Activated CD4-positive, alpha-beta T cell treated with anti-CD3 and anti-CD28 coated beads, Interleukin-2, amount 50 U/mL, for 1 hour (primary cell): Measurements from ENCODE around the gene SAT1.

Experiments
- DNase-seq: peaks from one replicate; pipeline ENCODE4 v3.0.0-alpha.2; 2020

Gene SAT1

GRCh38 chrX:23779025-23779424 lies 3.9 kb upstream of the SAT1 start:
- DNase-seq = no peak

GRCh38 chrX:23782455-23782854 lies 518 bp upstream of the SAT1 start:
- DNase-seq = no peak

GRCh38 chrX:23783589-23784469 lies 856 bp downstream of the SAT1 start:
- DNase-seq = peak; percentile 2

- DNase-seq = no peak
Measured at GRCh38 chrX:23784470-23785331, 1.7 kb downstream of the SAT1 start.

GRCh38 chrX:23785580-23785979 lies 2.6 kb downstream of the SAT1 start:
- no peak for DNase-seq

- DNase-seq = no peak
Measured at GRCh38 chrX:23786268-23786815, 3.4 kb downstream of the SAT1 start.

GRCh38 chrX:23787745-23788118 lies 4.8 kb downstream of the SAT1 start:
- no peak for DNase-seq

- no peak for DNase-seq
Measured at GRCh38 chrX:23788521-23788920, 5.5 kb downstream of the SAT1 start.

- DNase-seq = no peak
Measured at GRCh38 chrX:23788946-23789345, 6.0 kb downstream of the SAT1 start.

GRCh38 chrX:23789386-23790154 lies 6.6 kb downstream of the SAT1 start:
- no peak for DNase-seq

GRCh38 chrX:23790155-23790497 lies 7.2 kb downstream of the SAT1 start:
- DNase-seq = no peak

GRCh38 chrX:23792861-23793553 lies 10.0 kb downstream of the SAT1 start:
- no peak for DNase-seq

- no peak for DNase-seq
Measured at GRCh38 chrX:23795221-23795620, 12.2 kb downstream of the SAT1 start.

GRCh38 chrX:23797371-23798128 lies 14.6 kb downstream of the SAT1 start:
- DNase-seq = no peak

- no peak for DNase-seq
Measured at GRCh38 chrX:23799469-23800065, 16.6 kb downstream of the SAT1 start.

GRCh38 chrX:23802431-23802830 lies 19.5 kb downstream of the SAT1 start:
- DNase-seq = no peak

GRCh38 chrX:23803931-23804381 lies 21.0 kb downstream of the SAT1 start:
- DNase-seq = no peak

GRCh38 chrX:23804578-23804977 lies 21.6 kb downstream of the SAT1 start:
- DNase-seq = no peak

- no peak for DNase-seq
Measured at GRCh38 chrX:23805389-23805788, 22.4 kb downstream of the SAT1 start.

GRCh38 chrX:23810279-23810678 lies 27.3 kb downstream of the SAT1 start:
- no peak for DNase-seq

GRCh38 chrX:23811108-23811651 lies 28.2 kb downstream of the SAT1 start:
- no peak for DNase-seq
